Umbilical cord (tissue), 2 donors: ENCODE results near the gene NCBP1. TPM values are rescaled to one million over a fixed set of nuclear protein-coding genes. Genes with fewer than 3 reads are reported as not detected.
"Not testable (repeated sequence)": the region's sequence is repeated elsewhere in the genome, so short reads cannot be mapped to it uniquely, and the experiment has no call there.

Experiments
- DNase-seq: peaks from one replicate; pipeline ENCODE4 v3.0.0-alpha.2; 2015; ENCODE audit warnings: low spot score
- total RNA-seq: library from RNA; depleted of rRNA; stranded (reverse); fragments of >200 nt; gene quantifications from one replicate; pipeline ENCODE4 v1.2.3, GENCODE V29; 2014; ENCODE audit warnings: low replicate concordance; ENCODE audit not compliant: insufficient read depth

Gene NCBP1, protein sequence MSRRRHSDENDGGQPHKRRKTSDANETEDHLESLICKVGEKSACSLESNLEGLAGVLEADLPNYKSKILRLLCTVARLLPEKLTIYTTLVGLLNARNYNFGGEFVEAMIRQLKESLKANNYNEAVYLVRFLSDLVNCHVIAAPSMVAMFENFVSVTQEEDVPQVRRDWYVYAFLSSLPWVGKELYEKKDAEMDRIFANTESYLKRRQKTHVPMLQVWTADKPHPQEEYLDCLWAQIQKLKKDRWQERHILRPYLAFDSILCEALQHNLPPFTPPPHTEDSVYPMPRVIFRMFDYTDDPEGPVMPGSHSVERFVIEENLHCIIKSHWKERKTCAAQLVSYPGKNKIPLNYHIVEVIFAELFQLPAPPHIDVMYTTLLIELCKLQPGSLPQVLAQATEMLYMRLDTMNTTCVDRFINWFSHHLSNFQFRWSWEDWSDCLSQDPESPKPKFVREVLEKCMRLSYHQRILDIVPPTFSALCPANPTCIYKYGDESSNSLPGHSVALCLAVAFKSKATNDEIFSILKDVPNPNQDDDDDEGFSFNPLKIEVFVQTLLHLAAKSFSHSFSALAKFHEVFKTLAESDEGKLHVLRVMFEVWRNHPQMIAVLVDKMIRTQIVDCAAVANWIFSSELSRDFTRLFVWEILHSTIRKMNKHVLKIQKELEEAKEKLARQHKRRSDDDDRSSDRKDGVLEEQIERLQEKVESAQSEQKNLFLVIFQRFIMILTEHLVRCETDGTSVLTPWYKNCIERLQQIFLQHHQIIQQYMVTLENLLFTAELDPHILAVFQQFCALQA
- total RNA-seq = 25.3 TPM

DNA sequence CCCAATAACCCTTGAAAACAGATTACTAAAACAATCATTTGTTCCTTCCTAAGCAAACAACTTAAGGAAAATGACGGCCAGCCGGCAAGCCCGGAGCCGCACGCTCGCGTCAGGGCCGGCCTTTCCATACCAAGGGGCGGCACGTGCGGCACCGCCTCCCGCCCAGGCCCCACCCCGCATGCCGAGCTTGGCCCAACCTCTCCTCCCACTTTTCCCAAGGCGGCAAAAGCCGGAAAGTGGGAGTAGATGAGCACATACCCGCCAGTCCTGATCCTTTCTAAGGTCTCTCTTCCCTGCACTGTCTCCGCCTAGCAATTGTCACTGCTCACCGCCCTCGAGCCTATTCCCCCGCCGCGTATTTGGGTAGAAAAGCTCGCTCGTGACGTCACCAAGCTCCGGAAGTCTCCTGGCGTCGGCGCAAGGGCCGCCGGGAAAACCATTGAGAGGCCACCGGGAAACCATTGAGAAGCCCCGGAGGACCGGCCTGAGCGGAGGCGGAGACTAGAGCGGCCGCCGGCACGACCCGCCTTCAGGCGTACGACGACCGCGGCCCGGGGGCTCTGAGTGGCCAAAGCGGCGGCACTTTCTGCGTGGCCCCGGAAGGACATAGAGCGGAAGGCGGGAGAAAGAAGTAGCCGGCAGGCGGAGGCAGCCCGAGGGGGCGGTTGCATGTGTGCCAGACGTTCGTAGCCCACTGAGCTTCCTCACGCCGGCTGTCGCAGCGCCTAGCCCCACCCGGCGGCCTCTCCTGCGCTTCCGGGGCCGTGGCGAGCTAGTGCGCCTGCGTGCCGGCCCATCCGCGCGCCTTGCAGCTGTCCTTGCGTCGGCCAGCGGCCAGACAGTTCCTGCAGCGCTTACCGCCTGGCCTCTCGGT, at the start of gene NCBP1, which contains the start of gene TSTD2:
Gene NCBP1 (plus strand): TSS at position 837 of the 874 bp plus-strand sequence. CDS start 61 bp downstream, outside the sequence.
Gene TSTD2 (minus strand): TSS at position 384 of the 874 bp plus-strand sequence. CDS start 5,806 bp downstream, outside the sequence.
- DNase-seq = peak; percentile 99

- not testable (repeated sequence) for DNase-seq
Observed at GRCh38 chr9:97584778-97585177, 48.8 kb upstream of the NCBP1 start.

GRCh38 chr9:97586909-97587308, 46.7 kb upstream of the NCBP1 start:
- DNase-seq = not testable (repeated sequence)

DNA sequence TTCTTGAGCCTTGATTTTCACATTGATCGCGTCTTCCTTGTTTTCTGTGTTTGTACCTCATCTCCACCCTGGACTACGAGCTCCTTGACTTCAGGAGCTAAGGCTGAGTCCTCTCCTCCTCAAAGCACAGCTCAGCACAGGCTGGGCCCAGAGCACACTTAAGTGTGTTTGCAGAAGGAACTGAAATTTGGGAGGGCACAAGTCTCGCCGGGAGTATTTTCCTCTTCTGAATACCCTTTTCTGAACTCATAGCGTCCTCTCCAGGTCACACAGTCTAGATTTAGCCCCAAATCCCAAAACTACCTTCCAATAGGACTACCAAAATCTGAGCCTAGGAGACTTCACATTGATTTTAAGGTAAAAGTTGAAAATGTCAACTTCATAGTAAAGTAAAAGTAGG, 42.1 kb upstream of the NCBP1 start:
- no peak for DNase-seq

GRCh38 chr9:97592126-97592525, 41.5 kb upstream of the NCBP1 start:
- no peak for DNase-seq

GRCh38 chr9:97593960-97594359, 39.7 kb upstream of the NCBP1 start:
- no peak for DNase-seq

DNA sequence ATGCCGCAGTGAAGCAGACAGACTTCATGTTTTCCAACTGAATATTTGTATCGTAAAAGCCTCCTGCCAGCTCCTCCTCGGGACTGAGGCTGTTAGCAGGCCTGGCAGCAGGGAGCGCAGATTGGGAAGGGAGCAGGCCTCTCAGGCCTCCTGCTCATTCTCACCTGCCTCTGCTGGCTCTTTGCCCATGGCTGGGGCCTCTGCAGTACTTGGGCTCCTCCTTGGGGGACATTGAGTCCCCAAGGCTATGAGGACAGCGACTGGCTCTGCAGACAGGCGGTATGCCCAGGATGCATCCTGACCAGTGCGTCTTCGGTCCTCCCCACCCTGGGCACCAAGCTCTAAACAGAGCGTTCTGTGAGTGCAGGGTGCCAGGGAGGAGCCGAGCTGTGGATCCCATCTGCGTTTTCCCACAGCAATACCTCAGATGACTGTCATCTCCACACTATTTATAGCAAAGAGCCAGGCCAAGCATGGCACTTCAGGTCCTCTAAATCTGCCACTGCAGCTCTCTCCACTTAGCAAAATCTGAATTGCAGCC, 39.2 kb upstream of the NCBP1 start:
- no peak for DNase-seq

DNA sequence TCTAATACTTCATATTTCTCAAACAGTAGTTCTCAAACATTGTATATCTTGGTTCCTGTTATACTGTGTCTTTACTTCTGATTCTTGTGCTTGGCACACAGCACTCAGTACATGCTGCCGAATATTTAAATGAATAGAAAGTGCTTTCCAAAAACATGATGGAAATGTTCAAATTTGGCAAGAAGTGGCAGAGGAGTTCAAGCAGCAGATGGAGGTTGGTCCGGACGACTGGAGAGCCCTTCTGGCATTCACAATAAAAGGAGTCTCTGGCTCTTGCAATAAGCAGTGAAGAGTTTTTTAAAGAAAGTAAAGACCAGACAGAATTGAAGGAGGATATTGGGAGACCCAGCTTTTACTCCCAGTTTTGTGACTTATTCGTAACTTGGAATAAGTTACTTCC, 36.7 kb upstream of the NCBP1 start:
- DNase-seq = no peak

GRCh38 chr9:97598461-97599288, 34.9 kb upstream of the NCBP1 start:
- DNase-seq = peak; percentile 84

GRCh38 chr9:97599314-97599846, 34.2 kb upstream of the NCBP1 start:
- no peak for DNase-seq

GRCh38 chr9:97600531-97601227, 32.9 kb upstream of the NCBP1 start:
- no peak for DNase-seq

DNA sequence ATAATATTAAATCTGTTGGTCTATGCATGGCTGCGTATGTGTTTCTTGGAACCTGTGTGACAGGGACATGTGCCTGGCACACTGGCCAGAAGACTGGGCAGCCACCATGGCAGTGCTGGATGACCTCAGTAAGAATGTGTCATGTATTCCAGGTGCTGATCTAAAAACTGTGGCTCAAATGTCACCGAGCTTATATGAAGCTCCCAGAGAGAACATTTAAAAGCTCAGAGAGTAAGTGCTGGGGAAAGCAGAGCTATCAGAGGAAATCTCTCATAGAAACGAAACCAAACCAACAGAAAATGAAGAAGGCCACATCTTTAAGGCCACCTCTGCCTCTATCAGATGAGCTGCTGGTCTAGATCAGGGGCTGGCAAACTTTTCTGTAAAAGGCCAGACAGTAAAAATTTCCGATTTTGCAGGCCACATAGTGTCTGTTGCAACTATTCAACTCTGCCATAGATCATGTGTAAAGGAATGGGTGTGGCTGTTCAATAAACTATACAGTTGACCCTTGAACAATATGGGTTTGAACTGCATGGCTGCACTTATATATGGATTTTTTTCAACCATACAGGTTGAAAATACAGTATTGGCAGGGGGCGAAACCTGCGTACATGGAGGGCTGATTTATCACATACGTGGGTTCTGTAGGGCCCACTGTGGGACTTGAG, 32.3 kb upstream of the NCBP1 start:
- no peak for DNase-seq

DNA sequence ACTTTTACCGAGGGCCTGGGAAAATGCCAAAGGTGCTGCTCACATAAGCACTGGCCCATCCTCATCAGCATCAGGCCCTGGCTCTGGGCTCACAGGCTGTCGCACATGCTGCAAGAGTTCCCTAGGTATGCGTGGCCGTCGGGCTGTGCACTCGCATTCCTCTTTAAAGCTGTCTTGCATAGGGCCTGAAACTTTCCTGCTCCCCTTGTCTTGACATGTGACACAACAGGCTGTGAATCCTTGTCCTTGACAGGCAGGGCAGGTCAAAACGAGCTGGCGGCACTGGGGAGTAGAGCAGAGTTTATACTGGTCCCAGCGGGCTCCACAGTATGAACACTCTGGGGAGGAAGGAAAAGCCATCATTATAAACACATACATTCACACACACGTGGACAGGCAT, 31.2 kb upstream of the NCBP1 start:
- no peak for DNase-seq

GRCh38 chr9:97604901-97605645, 28.5 kb upstream of the NCBP1 start:
- no peak for DNase-seq

GRCh38 chr9:97615439-97616072, 18.1 kb upstream of the NCBP1 start:
- peak; percentile 65 for DNase-seq

DNA sequence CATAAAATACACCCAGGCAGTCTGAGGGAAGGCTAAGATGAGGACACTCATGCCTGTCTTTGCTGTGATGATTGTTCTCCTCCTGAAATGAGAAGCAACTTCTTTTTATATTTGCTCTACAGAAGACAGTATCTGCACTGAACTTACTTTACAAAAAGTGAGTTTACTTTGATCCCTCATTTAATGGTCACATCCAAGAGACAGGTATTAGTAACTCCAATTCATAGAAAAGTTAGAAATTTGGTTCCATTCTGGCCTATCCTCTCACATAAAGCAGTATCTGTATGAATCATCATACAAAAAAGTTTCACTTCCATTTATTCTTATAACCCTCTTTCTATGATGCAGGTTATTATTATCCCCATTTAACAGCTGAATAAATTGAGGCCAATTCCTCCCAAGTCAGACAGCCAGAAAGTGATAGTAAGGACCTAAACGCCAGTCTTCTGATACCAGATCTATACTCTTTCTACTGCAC, 15.6 kb upstream of the NCBP1 start:
- DNase-seq = no peak

GRCh38 chr9:97620063-97620462, 13.6 kb upstream of the NCBP1 start:
- DNase-seq = not testable (repeated sequence)
